Panc1 (cell line): ENCODE data around the gene CMIP.

Source experiments
- POLR2AphosphoS5 ChIP-seq: IDR thresholded peaks from 2 replicates; pipeline ENCODE4 v1.6.1; 2012; ENCODE audit warnings: mild to moderate bottlenecking, low read depth, low read length, moderate library complexity
- TF ChIP-seq, protein P1 (sequence below): fragments of 450-650 bp; IDR thresholded peaks from 2 replicates; pipeline ENCODE4 v1.5.1; 2017; ENCODE audit warnings: mild to moderate bottlenecking

DNA sequence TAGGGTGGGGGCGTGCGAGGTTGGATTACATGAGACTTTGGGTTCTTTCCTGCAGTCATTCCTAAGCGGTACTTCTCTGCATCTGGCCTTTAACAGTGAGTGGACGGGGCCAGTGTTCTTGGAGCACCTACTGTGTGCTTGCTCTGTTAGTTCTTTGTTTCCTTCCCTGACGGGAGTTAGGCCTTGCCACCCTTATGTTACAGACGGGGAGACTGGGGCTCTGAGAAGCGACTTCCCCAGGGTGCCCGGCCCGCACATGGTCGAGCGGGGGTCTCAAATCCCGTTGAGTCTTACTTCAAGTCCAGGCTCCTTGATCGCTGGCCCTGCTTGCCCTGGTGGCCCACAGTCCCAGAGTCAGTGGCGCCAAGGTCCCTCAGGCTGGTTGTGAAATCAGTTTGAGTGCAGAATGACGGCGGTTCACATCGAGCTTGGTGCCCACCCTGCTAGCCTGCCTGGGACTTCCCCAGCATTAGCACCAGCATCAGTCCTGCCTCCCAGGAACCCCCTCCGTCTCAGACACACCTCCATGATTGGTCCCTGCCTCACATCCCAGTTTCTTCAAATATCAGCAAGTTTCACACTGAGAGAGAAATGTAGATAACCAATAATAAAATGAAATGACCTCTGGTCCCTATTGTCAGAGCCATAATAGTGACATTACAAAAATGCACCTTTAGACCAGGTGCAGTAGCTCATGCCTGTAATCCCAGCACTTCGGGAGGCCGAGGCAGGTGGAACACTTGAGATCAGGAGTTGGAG is 128.0 kb downstream of the CMIP start:
- TF ChIP-seq, protein P1, sequence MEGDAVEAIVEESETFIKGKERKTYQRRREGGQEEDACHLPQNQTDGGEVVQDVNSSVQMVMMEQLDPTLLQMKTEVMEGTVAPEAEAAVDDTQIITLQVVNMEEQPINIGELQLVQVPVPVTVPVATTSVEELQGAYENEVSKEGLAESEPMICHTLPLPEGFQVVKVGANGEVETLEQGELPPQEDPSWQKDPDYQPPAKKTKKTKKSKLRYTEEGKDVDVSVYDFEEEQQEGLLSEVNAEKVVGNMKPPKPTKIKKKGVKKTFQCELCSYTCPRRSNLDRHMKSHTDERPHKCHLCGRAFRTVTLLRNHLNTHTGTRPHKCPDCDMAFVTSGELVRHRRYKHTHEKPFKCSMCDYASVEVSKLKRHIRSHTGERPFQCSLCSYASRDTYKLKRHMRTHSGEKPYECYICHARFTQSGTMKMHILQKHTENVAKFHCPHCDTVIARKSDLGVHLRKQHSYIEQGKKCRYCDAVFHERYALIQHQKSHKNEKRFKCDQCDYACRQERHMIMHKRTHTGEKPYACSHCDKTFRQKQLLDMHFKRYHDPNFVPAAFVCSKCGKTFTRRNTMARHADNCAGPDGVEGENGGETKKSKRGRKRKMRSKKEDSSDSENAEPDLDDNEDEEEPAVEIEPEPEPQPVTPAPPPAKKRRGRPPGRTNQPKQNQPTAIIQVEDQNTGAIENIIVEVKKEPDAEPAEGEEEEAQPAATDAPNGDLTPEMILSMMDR: no peak
- TF ChIP-seq POLR2AphosphoS5: no peak
